Stomach (tissue), 4 donors: Measurements from ENCODE around the gene KLHDC1.
"Not testable (repeated sequence)": the region's sequence is repeated elsewhere in the genome, so short reads cannot be mapped to it uniquely, and the experiment has no call there.

ENCODE experiments used
- CTCF ChIP-seq, 7 experiments: fragments of 450-650 bp in 4 of 7; fragments of 200-600 bp in 3 of 7; sonication (generic) in 3 of 7; IDR thresholded peaks; one replicate each; pipeline ENCODE4 v1.5.1; 2016 to 2019; ENCODE audit warnings: antibody characterized with exemption in 7 of 7, control low read depth in 2 of 7, mild to moderate bottlenecking in 1 of 7
- POLR2A ChIP-seq, 4 donors: fragments of 450-650 bp; IDR thresholded peaks; one replicate each; pipeline ENCODE4 v1.6.1; 2016; ENCODE audit warnings: antibody characterized with exemption in 4 of 4, control low read depth in 2 of 4, mild to moderate bottlenecking in 1 of 4, moderate library complexity in 1 of 4
- POLR2AphosphoS5 ChIP-seq, 3 donors: sonication (generic); formaldehyde crosslinking; IDR thresholded peaks; one replicate each; pipeline ENCODE4 v1.6.1; 2016; ENCODE audit warnings: antibody characterized with exemption in 3 of 3

DNA sequence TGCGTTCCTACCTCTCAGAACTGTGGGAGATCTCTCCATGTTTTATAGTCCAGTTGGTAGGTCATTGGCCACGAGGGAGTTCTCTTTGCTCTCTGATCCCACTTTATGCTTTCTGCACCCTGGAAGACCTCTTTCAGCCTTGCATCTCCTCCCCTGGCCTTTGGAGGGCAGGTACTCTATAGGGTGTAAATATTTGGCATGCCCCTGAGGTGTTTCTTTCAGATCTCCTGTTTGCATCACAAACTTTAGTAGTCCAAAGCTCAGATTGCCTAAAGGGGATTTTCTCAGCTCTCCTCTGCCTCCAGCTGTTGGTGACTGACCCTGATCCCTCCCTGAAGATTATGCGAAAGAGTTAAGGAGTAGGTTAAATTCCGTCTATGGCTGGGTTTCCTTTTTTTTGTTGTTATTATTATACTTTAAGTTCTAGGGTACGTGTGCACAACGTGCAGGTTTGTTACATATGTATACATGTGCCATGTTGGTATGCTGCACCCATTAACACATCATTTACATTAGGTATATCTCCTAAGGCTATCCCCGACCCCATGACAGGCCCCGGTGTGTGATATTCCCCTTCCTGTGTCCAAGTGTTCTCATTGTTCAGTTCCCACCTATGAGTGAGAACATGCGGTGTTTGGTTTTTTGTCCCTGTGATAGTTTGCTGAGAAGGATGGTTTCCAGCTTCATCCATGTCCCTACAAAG lies 29.0 kb downstream of the KLHDC1 start:
- not testable (repeated sequence) for TF ChIP-seq POLR2A, CTCF, POLR2AphosphoS5 (IDR thresholded peaks at IDR 0.05)
